ENCODE data around the gene FCGR2B.
"Not testable (repeated sequence)": the region's sequence is repeated elsewhere in the genome, so short reads cannot be mapped to it uniquely, and the experiment has no call there.

- TF ChIP-seq CTCF (conservative IDR thresholded peaks at IDR 0.05 in 1 of 2, IDR thresholded peaks at IDR 0.05 in 1 of 2; ENCODE audit: extremely low read depth in 1 of 2, insufficient read depth in 1 of 2, low read depth in 1 of 2, low read length in 2 of 2); EZH2 (IDR thresholded peaks at IDR 0.05; ENCODE audit: borderline replicate concordance, low read length): not testable (repeated sequence)
Observed at GRCh38 chr1:161644855-161645254, 18.1 kb upstream of the FCGR2B start.

Data from mammary epithelial cell (primary cell).